ENCODE data around the gene C1QTNF6.
A peak's percentile ranks its signal among the peaks of the same experiment; 100 is the strongest.

Gene C1QTNF6

DNA sequence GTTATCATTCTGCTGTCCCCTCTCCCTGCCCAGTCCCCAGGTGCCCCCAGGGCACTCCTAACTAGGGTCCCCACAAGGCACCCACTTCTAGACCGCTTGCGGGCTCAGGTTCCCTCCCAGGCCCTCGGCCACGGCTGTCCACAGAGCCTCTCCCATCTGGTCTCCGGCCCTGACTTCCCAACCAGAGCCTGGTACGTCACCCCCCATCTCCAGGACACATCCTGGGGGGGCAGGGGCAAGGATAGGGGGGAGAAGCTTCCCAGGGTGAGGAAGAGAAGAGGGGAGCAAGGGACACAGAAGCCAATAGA, 23.8 kb upstream of the C1QTNF6 start (continued):
- TF ChIP-seq ZNF121 (tag by site-specific recombination; IDR thresholded peaks at IDR 0.05): no peak

DNA sequence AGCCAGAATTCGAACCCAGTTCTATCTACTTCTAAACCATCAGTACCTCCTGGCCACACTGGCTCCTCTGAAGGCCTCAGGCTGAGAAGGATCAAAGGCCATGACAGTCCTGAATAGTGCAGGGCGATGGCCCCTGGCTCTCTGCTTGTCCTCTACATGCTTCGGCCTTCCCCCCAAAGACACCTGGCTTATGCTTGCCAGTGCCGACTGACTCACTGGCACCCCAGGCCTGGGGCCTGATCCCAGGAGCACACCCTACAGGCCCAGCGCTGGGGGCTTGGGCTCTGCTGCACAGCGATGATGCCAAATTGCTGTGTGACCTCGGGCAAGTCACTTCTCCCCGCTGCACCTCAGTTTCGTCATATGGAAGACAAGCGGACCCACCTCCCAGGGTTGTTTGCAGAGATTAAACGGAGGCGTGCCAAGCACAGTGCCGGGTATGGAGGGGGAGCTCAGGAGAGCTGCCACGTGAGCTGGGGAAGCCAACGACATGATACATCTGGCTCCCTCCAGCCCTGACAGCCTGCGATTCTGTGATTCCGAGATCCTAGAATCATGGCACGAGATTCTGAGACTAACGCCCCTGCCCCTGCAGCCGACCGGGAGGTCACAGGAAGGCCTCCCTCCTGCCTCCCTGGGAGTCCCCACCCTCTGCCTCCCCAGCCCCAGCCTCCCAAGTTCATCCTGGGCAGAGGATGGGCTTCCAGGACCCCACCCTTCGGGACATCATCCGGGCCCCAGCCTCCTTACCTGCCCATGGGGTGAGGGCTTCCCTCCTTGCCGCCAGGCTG, 23.2 kb upstream of the C1QTNF6 start:
- Histone ChIP-seq H3K4me1 (ENCODE audit: control insufficient read depth, insufficient read depth, low read length) (no peaks in the 10 kb centered on the region), H3K4me3 (ENCODE audit: low read depth, low read length) (no peak overlapping the region), H3K27ac (ENCODE audit: extremely low read depth, low read depth, low read length) (no peak overlapping the region), H3K36me3 (ENCODE audit: control insufficient read depth in 2 of 2, insufficient read depth in 1 of 2, low read length in 2 of 2) (no peaks in the 10 kb centered on the region), H3K9me3 (ENCODE audit: control insufficient read depth, insufficient read depth, low read depth, low read length) (no peaks in the 10 kb centered on the region)
- POLR2A ChIA-PET: no interaction called here
- TF ChIP-seq ZNF211 (tag by site-specific recombination; IDR thresholded peaks at IDR 0.05; ENCODE audit: low read depth): no peak
- TF ChIP-seq, protein P1, sequence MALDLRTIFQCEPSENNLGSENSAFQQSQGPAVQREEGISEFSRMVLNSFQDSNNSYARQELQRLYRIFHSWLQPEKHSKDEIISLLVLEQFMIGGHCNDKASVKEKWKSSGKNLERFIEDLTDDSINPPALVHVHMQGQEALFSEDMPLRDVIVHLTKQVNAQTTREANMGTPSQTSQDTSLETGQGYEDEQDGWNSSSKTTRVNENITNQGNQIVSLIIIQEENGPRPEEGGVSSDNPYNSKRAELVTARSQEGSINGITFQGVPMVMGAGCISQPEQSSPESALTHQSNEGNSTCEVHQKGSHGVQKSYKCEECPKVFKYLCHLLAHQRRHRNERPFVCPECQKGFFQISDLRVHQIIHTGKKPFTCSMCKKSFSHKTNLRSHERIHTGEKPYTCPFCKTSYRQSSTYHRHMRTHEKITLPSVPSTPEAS (tag by site-specific recombination; IDR thresholded peaks at IDR 0.05): no peak
- no peak for TF ChIP-seq SCRT1 (tag by site-specific recombination; IDR thresholded peaks at IDR 0.05; ENCODE audit: borderline replicate concordance)
- TF ChIP-seq ZNF747 (tag by site-specific recombination; IDR thresholded peaks at IDR 0.05): no peak
- no peak for TF ChIP-seq ZNF416 (tag by site-specific recombination; IDR thresholded peaks at IDR 0.05)
- no peak for TF ChIP-seq ZNF544 (tag by site-specific recombination; IDR thresholded peaks at IDR 0.05)
- TF ChIP-seq ZNF791 (tag by site-specific recombination; IDR thresholded peaks at IDR 0.05): no peak
- no peak for TF ChIP-seq GFI1B (tag by site-specific recombination; IDR thresholded peaks at IDR 0.05)
- no peak for TF ChIP-seq ZNF768 (tag by site-specific recombination; IDR thresholded peaks at IDR 0.05)
- no peak for TF ChIP-seq ZNF571 (tag by site-specific recombination; IDR thresholded peaks at IDR 0.05)
- TF ChIP-seq ZNF530 (tag by site-specific recombination; IDR thresholded peaks at IDR 0.05; ENCODE audit: low read depth): no peak
- TF ChIP-seq, protein P2, sequence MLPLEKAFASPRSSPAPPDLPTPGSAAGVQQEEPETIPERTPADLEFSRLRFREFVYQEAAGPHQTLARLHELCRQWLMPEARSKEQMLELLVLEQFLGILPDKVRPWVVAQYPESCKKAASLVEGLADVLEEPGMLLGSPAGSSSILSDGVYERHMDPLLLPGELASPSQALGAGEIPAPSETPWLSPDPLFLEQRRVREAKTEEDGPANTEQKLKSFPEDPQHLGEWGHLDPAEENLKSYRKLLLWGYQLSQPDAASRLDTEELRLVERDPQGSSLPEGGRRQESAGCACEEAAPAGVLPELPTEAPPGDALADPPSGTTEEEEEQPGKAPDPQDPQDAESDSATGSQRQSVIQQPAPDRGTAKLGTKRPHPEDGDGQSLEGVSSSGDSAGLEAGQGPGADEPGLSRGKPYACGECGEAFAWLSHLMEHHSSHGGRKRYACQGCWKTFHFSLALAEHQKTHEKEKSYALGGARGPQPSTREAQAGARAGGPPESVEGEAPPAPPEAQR (tag by site-specific recombination; IDR thresholded peaks at IDR 0.05): no peak
- TF ChIP-seq ZBTB20 (tag by site-specific recombination; IDR thresholded peaks at IDR 0.05): no peak
- no peak for TF ChIP-seq ZFP41 (tag by site-specific recombination; IDR thresholded peaks at IDR 0.05; ENCODE audit: borderline replicate concordance)
- no peak for TF ChIP-seq ZNF155 (tag by site-specific recombination; IDR thresholded peaks at IDR 0.05)
- TF ChIP-seq ZNF266 (tag by site-specific recombination; IDR thresholded peaks at IDR 0.05; ENCODE audit: low read depth): no peak
- TF ChIP-seq ZFP3 (tag by site-specific recombination; IDR thresholded peaks at IDR 0.05; ENCODE audit: low read depth): no peak
- CTCF ChIA-PET: interaction anchor here (0.6 to 3.9 kb wide), 2 partner anchors 11 to 21 kb away, joined by 11 to 24 read pairs; no protein-coding TSS in a partner anchor

DNA sequence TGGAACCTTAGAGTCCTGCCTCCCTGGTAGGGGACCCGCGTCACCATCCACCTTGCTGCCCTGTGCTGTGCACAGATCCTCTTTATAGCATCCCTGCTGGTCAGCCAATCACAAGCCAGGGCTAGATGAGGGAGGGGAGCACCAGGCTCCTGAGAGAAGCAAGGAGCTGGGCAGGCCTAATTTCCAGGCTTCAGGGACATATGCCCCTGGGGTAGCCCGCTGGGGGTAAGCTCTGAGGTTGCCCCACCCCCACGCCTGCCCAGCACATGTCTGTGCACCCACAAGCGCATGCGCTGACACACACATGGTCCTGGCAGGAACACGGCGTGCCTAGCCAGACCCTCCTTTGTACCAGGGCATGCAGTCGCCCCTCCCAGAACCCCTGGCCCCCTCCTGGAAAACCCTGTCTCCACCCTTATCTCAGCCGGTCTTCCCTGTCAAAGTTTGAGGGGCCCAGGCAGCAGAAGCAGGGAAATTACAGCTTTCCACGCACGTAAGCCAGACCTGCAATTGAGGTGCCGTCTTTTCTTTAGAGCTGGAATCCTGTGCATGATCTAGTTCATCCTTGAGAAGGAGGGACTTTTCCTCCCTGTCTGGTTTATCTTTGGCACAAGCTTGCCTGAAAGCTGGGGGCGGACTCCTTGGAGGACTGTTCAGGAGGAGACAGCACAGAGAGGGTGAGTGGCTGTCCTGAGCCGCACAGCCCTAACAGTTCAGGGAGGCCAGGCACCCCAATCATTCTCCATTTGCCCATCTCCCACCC, 22.2 kb upstream of the C1QTNF6 start:
- POLR2A ChIA-PET: interaction anchor here (0.6 kb wide), 1 partner anchor 197 kb away, joined by 3 read pairs; no protein-coding TSS in a partner anchor
- no peaks in the 10 kb centered on the region for H3K9me3 ChIP-seq (ENCODE audit: control insufficient read depth, insufficient read depth, low read depth, low read length)
- no peak overlapping the region for H3K4me3 ChIP-seq (ENCODE audit: low read depth, low read length)
- CTCF ChIA-PET: interaction anchor here (0.5 to 3.9 kb wide), 4 partner anchors 10 to 659 kb away, joined by 3 to 24 read pairs (median 4); no protein-coding TSS in a partner anchor
- H3K4me1 ChIP-seq (ENCODE audit: control insufficient read depth, insufficient read depth, low read length): no peaks in the 10 kb centered on the region
- no peak overlapping the region for H3K27ac ChIP-seq (ENCODE audit: extremely low read depth, low read depth, low read length)
- H3K36me3 ChIP-seq (ENCODE audit: control insufficient read depth in 2 of 2, insufficient read depth in 1 of 2, low read length in 2 of 2): no peaks in the 10 kb centered on the region
- TF ChIP-seq ZNF768 (tag by site-specific recombination; IDR thresholded peaks at IDR 0.05): peak; percentile 37; the same call in 1 of the 2 replicates
- TF ChIP-seq GLIS2 (tag by site-specific recombination; IDR thresholded peaks at IDR 0.05): 0 out of 2 replicates have a peak, but pooled peaks have one; percentile 23
- TF ChIP-seq ZNF571 (tag by site-specific recombination; IDR thresholded peaks at IDR 0.05): no peak
- no peak for TF ChIP-seq SALL2 (tag by site-specific recombination; IDR thresholded peaks at IDR 0.05; ENCODE audit: borderline replicate concordance)
- TF ChIP-seq ZIC2 (tag by site-specific recombination; IDR thresholded peaks at IDR 0.05): no peak
- TF ChIP-seq, protein P3, sequence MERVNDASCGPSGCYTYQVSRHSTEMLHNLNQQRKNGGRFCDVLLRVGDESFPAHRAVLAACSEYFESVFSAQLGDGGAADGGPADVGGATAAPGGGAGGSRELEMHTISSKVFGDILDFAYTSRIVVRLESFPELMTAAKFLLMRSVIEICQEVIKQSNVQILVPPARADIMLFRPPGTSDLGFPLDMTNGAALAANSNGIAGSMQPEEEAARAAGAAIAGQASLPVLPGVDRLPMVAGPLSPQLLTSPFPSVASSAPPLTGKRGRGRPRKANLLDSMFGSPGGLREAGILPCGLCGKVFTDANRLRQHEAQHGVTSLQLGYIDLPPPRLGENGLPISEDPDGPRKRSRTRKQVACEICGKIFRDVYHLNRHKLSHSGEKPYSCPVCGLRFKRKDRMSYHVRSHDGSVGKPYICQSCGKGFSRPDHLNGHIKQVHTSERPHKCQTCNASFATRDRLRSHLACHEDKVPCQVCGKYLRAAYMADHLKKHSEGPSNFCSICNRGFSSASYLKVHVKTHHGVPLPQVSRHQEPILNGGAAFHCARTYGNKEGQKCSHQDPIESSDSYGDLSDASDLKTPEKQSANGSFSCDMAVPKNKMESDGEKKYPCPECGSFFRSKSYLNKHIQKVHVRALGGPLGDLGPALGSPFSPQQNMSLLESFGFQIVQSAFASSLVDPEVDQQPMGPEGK (tag by site-specific recombination; IDR thresholded peaks at IDR 0.05): 0 out of 2 replicates have a peak, but pooled peaks have one; percentile 22
